ENCODE data around the gene LRCOL1.

The LRCOL1 gene

GRCh38 chr12:132635076-132635955 is 24.9 kb upstream of the LRCOL1 start:
- DNase-seq = no peak

GRCh38 chr12:132634411-132634990 is 24.1 kb upstream of the LRCOL1 start:
- no peak for DNase-seq

- no peak for DNase-seq
Observed at GRCh38 chr12:132633901-132634300, 23.5 kb upstream of the LRCOL1 start.

- DNase-seq = no peak
Observed at GRCh38 chr12:132633398-132633797, 23.0 kb upstream of the LRCOL1 start.

GRCh38 chr12:132632521-132633228 is 22.3 kb upstream of the LRCOL1 start:
- DNase-seq = no peak

GRCh38 chr12:132631666-132632065 is 21.3 kb upstream of the LRCOL1 start:
- DNase-seq = no peak

- no peak for DNase-seq
Observed at GRCh38 chr12:132630672-132631071, 20.3 kb upstream of the LRCOL1 start.

GRCh38 chr12:132629330-132629729 is 18.9 kb upstream of the LRCOL1 start:
- DNase-seq = no peak

GRCh38 chr12:132625731-132626430 is 15.5 kb upstream of the LRCOL1 start:
- no peak for DNase-seq

- no peak for DNase-seq
Observed at GRCh38 chr12:132624910-132625630, 14.7 kb upstream of the LRCOL1 start.

- no peak for DNase-seq
Observed at GRCh38 chr12:132624186-132624855, 13.9 kb upstream of the LRCOL1 start.

GRCh38 chr12:132623072-132623869 is 12.9 kb upstream of the LRCOL1 start:
- no peak for DNase-seq

- no peak for DNase-seq
Observed at GRCh38 chr12:132622437-132623071, 12.2 kb upstream of the LRCOL1 start.

- no peak for DNase-seq
Observed at GRCh38 chr12:132621657-132622435, 11.5 kb upstream of the LRCOL1 start.

GRCh38 chr12:132620899-132621656 is 10.7 kb upstream of the LRCOL1 start:
- no peak for DNase-seq

- DNase-seq = no peak
Observed at GRCh38 chr12:132620113-132620898, 9.9 kb upstream of the LRCOL1 start.

- no peak for DNase-seq
Observed at GRCh38 chr12:132619386-132620112, 9.2 kb upstream of the LRCOL1 start.

GRCh38 chr12:132619071-132619385 is 8.6 kb upstream of the LRCOL1 start:
- DNase-seq = no peak

All from stimulated activated CD4-positive, alpha-beta T cell treated with anti-CD3 and anti-CD28 coated beads, Interleukin-2, amount 100 ng/mL, for 48 hours (primary cell).